HepG2 (cell line): ENCODE results near the gene ICE2. TPM values are rescaled to one million over a fixed set of nuclear protein-coding genes. Genes with fewer than 3 reads are reported as not detected.

Experiments
- ATF7-NPFF ChIP-seq: sonication (generic); formaldehyde crosslinking; IDR thresholded peaks from 2 replicates; pipeline ENCODE4 v1.8.1; 2023; ENCODE audit warnings: mild to moderate bottlenecking, low read depth, missing genetic modification reagents, moderate library complexity
- JUND ChIP-seq: sonication (generic); formaldehyde crosslinking; IDR thresholded peaks from 2 replicates; pipeline ENCODE4 v1.8.0; 2022; ENCODE audit warnings: mild to moderate bottlenecking, missing genetic modification reagents
- NFKB2 ChIP-seq: sonication (generic); formaldehyde crosslinking; IDR thresholded peaks from 2 replicates; pipeline ENCODE4 v1.4.0; 2020; ENCODE audit warnings: missing genetic modification reagents, borderline replicate concordance
- SNAPC2 ChIP-seq: sonication (generic); formaldehyde crosslinking; IDR thresholded peaks from 2 replicates; pipeline ENCODE4 v1.8.1; 2022; ENCODE audit warnings: mild to moderate bottlenecking, missing genetic modification reagents
- SOX13 ChIP-seq, 3 experiments: fragments of 450-650 bp in 1 of 3; sonication (generic) in 1 of 3; formaldehyde crosslinking in 1 of 3; IDR thresholded peaks in 2 of 3; conservative IDR thresholded peaks in 1 of 3; 2 replicates each; pipeline versions ENCODE4 v1.5.0 to v1.6.1; 2016 to 2020; ENCODE audit warnings: antibody characterized with exemption in 1 of 3, mild to moderate bottlenecking in 1 of 3, missing compliant biosample characterization in 1 of 3, missing genetic modification reagents in 1 of 3, moderate library complexity in 1 of 3
- ZBTB3 ChIP-seq: sonication (generic); formaldehyde crosslinking; IDR thresholded peaks from 2 replicates; pipeline ENCODE4 v1.4.0; 2020; ENCODE audit warnings: low read depth, mild to moderate bottlenecking, moderate library complexity, missing genetic modification reagents, borderline replicate concordance
- ZNF274 ChIP-seq: sonication (generic); formaldehyde crosslinking; IDR thresholded peaks from 2 replicates; pipeline ENCODE4 v1.5.1; 2020; ENCODE audit warnings: mild to moderate bottlenecking, missing genetic modification reagents
- ZNF337 ChIP-seq: sonication (generic); formaldehyde crosslinking; IDR thresholded peaks from 2 replicates; pipeline ENCODE4 v1.5.1; 2020; ENCODE audit warnings: missing genetic modification reagents, low read depth, mild to moderate bottlenecking, borderline replicate concordance
- polyA plus RNA-seq, 8 experiments: library from polyadenylated mRNA; depleted of rRNA in 3 of 8; stranded (reverse) in 7 of 8; unstranded in 1 of 8; fragments of >200 nt; fragmentation: Illumina TruSeq in 4 of 8; extraction: Trizol in 4 of 8; gene quantifications; 2 replicates each; pipeline versions ENCODE4 v1.2.1 to v1.2.3, GENCODE V29; 2011 to 2016; ENCODE audit warnings: low read depth in 4 of 8, missing spikeins in 1 of 8, mixed read lengths in 1 of 8; ENCODE audit not compliant: insufficient read depth in 1 of 8
- total RNA-seq, 5 experiments: library from RNA; depleted of rRNA; stranded (reverse); fragments of >200 nt; fragmentation: Illumina TruSeq; extraction: Trizol; gene quantifications; 2 replicates each; pipeline ENCODE4 v1.2.3, GENCODE V29; 2016; ENCODE audit warnings: low read depth in 1 of 5
- TF ChIP-seq, protein P1 (sequence below): sonication (generic); formaldehyde crosslinking; IDR thresholded peaks from one replicate; pipeline ENCODE4 v1.5.1; 2020; ENCODE audit warnings: mild to moderate bottlenecking, missing genetic modification reagents; ENCODE audit errors: not compliant biosample characterization
- TF ChIP-seq, protein P2 (sequence below): fragments of 450-650 bp; IDR thresholded peaks from 2 replicates; pipeline ENCODE4 v1.6.1; 2017; ENCODE audit warnings: mild to moderate bottlenecking
- TF ChIP-seq, protein P3 (sequence below): IDR thresholded peaks from 2 replicates; pipeline ENCODE4 v1.6.1; 2012; ENCODE audit warnings: low read depth, low read length, improper control_type of control experiment
- TF ChIP-seq, protein P4 (sequence below): sonication (generic); formaldehyde crosslinking; IDR thresholded peaks from 2 replicates; pipeline ENCODE4 v1.5.0; 2020; ENCODE audit warnings: mild to moderate bottlenecking, missing genetic modification reagents

Gene ICE2
- total and polyA plus RNA-seq, 2 of the 13 experiments (the other 11 are each of a cell fraction or from before 2014, with no cell fraction given), result 24.8 to 26.4 TPM

DNA sequence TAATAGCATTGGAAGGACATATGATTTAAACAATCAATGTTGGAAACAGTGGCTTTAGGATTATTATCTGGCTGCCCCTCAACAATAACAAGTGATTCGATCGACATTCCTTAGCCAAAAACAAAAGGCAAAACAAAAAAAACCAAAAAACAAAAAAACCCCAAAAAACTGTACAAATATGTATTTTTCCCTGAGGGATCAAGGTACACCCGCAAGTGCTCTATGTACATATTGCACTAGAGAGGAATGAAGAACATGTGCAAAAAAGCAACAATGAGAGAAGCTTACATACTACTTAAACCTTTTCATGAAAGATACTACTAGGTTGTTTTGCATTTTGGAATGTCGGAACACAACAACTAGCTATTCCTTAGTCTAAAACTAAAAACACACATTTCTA, 14.2 kb upstream of the ICE2 start (continued):
- TF ChIP-seq, protein P1, sequence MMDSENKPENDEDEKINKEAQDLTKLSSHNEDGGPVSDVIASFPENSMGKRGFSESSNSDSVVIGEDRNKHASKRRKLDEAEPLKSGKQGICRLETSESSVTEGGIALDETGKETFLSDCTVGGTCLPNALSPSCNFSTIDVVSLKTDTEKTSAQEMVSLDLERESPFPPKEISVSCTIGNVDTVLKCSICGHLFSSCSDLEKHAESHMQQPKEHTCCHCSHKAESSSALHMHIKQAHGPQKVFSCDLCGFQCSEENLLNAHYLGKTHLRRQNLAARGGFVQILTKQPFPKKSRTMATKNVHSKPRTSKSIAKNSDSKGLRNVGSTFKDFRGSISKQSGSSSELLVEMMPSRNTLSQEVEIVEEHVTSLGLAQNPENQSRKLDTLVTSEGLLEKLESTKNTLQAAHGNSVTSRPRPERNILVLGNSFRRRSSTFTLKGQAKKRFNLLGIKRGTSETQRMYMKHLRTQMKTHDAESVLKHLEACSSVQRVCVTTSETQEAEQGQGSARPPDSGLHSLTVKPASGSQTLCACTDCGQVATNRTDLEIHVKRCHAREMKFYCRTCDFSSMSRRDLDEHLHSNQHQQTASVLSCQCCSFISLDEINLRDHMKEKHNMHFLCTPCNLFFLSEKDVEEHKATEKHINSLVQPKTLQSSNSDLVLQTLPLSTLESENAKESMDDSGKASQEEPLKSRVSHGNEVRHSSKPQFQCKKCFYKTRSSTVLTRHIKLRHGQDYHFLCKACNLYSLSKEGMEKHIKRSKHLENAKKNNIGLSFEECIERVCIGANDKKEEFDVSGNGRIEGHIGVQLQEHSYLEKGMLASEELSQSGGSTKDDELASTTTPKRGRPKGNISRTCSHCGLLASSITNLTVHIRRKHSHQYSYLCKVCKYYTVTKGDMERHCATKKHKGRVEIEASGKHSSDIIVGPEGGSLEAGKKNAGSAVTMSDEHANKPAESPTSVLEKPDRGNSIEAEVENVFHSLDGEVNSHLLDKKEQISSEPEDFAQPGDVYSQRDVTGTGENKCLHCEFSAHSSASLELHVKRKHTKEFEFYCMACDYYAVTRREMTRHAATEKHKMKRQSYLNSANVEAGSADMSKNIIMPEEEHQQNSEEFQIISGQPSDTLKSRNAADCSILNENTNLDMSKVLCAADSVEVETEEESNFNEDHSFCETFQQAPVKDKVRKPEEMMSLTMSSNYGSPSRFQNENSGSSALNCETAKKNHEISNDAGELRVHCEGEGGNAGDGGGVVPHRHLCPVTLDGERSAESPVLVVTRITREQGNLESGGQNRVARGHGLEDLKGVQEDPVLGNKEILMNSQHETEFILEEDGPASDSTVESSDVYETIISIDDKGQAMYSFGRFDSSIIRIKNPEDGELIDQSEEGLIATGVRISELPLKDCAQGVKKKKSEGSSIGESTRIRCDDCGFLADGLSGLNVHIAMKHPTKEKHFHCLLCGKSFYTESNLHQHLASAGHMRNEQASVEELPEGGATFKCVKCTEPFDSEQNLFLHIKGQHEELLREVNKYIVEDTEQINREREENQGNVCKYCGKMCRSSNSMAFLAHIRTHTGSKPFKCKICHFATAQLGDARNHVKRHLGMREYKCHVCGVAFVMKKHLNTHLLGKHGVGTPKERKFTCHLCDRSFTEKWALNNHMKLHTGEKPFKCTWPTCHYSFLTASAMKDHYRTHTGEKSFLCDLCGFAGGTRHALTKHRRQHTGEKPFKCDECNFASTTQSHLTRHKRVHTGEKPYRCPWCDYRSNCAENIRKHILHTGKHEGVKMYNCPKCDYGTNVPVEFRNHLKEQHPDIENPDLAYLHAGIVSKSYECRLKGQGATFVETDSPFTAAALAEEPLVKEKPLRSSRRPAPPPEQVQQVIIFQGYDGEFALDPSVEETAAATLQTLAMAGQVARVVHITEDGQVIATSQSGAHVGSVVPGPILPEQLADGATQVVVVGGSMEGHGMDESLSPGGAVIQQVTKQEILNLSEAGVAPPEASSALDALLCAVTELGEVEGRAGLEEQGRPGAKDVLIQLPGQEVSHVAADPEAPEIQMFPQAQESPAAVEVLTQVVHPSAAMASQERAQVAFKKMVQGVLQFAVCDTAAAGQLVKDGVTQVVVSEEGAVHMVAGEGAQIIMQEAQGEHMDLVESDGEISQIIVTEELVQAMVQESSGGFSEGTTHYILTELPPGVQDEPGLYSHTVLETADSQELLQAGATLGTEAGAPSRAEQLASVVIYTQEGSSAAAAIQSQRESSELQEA, result no peak
- TF ChIP-seq, protein P2, sequence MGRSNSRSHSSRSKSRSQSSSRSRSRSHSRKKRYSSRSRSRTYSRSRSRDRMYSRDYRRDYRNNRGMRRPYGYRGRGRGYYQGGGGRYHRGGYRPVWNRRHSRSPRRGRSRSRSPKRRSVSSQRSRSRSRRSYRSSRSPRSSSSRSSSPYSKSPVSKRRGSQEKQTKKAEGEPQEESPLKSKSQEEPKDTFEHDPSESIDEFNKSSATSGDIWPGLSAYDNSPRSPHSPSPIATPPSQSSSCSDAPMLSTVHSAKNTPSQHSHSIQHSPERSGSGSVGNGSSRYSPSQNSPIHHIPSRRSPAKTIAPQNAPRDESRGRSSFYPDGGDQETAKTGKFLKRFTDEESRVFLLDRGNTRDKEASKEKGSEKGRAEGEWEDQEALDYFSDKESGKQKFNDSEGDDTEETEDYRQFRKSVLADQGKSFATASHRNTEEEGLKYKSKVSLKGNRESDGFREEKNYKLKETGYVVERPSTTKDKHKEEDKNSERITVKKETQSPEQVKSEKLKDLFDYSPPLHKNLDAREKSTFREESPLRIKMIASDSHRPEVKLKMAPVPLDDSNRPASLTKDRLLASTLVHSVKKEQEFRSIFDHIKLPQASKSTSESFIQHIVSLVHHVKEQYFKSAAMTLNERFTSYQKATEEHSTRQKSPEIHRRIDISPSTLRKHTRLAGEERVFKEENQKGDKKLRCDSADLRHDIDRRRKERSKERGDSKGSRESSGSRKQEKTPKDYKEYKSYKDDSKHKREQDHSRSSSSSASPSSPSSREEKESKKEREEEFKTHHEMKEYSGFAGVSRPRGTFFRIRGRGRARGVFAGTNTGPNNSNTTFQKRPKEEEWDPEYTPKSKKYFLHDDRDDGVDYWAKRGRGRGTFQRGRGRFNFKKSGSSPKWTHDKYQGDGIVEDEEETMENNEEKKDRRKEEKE, result no peak
- no peak for TF ChIP-seq NFKB2
- TF ChIP-seq ATF7-NPFF (CRISPR knock-in tag), result no peak
- no peak for TF ChIP-seq ZNF274 (CRISPR knock-in tag)
- TF ChIP-seq, protein P3, sequence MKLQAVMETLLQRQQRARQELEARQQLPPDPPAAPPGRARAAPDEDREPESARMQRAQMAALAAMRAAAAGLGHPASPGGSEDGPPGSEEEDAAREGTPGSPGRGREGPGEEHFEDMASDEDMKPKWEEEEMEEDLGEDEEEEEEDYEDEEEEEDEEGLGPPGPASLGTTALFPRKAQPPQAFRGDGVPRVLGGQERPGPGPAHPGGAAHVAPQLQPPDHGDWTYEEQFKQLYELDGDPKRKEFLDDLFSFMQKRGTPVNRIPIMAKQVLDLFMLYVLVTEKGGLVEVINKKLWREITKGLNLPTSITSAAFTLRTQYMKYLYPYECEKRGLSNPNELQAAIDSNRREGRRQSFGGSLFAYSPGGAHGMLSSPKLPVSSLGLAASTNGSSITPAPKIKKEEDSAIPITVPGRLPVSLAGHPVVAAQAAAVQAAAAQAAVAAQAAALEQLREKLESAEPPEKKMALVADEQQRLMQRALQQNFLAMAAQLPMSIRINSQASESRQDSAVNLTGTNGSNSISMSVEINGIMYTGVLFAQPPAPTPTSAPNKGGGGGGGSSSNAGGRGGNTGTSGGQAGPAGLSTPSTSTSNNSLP, result no peak
- 0 out of 2 replicates have a peak, but pooled peaks have one; percentile 44 for TF ChIP-seq SOX13 (IDR thresholded peaks at IDR 0.05)
- TF ChIP-seq SOX13 (CRISPR knock-in tag; conservative IDR thresholded peaks at IDR 0.05 in 1 of 2, IDR thresholded peaks at IDR 0.05 in 1 of 2), result peak in 1 of 2 experiments; percentile 96; a peak in 2 of 4 replicates
- TF ChIP-seq JUND (CRISPR knock-in tag), result no peak
- no peak for TF ChIP-seq ZBTB3
- no peak for TF ChIP-seq SNAPC2 (CRISPR knock-in tag)
- TF ChIP-seq ZNF337, result no peak
- TF ChIP-seq, protein P4, sequence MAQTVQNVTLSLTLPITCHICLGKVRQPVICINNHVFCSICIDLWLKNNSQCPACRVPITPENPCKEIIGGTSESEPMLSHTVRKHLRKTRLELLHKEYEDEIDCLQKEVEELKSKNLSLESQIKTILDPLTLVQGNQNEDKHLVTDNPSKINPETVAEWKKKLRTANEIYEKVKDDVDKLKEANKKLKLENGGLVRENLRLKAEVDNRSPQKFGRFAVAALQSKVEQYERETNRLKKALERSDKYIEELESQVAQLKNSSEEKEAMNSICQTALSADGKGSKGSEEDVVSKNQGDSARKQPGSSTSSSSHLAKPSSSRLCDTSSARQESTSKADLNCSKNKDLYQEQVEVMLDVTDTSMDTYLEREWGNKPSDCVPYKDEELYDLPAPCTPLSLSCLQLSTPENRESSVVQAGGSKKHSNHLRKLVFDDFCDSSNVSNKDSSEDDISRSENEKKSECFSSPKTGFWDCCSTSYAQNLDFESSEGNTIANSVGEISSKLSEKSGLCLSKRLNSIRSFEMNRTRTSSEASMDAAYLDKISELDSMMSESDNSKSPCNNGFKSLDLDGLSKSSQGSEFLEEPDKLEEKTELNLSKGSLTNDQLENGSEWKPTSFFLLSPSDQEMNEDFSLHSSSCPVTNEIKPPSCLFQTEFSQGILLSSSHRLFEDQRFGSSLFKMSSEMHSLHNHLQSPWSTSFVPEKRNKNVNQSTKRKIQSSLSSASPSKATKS (CRISPR knock-in tag), result no peak
